HG03520 (cell line): Measurements from ENCODE around the gene HBA1.
"Not testable (repeated sequence)": the region's sequence is repeated elsewhere in the genome, so short reads cannot be mapped to it uniquely, and the experiment has no call there.

ENCODE experiments used
- ATAC-seq: cut with Tn5 transposase; IDR thresholded peaks from one replicate; pipeline ENCODE4 v1.9.1; 2021; ENCODE audit warnings: mild to moderate bottlenecking, moderate library complexity; ENCODE audit not compliant: unreplicated experiment

Gene HBA1

GRCh38 chr16:194516-194915 is 18.0 kb downstream of the HBA1 start:
- ATAC-seq = no peak

DNA sequence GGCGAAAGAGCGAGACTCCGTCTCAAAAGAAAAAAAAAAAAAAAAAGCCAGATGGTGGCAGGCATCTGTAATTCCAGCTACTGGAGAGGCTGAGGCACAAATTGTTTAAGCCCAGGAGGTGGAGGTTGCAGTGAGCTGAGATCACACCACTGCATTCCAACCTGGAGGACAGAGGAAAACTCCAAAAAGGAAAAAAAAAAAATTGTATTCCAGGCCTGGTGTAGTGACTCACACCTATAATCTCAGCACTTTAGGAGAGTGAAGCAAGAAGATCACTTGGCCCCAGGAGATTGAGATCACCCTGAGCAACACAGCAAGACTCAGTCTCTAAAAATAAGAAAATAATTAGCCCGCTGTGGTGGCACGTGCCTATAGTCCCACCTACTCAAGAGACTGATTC is 23.9 kb downstream of the HBA1 start:
- ATAC-seq = no peak

DNA sequence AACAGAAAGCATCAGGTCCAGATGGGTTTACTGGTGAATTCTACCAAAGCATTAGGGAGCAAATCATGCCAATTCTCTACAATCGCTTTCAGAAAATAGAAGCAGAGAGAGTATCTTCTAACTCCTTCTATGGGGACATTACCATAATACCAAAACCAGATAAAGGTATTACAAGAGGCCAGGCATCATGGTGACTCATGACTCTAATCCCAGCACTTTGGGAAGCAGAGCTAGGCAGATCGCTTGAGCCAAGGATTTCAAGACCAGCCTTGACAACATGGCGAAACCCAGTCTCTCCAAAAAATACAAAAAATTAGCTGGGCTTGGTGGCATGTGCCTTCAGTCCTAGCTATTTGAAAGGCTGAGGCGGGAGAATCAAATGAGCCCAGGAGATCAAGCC is 26.8 kb downstream of the HBA1 start:
- no peak for ATAC-seq

DNA sequence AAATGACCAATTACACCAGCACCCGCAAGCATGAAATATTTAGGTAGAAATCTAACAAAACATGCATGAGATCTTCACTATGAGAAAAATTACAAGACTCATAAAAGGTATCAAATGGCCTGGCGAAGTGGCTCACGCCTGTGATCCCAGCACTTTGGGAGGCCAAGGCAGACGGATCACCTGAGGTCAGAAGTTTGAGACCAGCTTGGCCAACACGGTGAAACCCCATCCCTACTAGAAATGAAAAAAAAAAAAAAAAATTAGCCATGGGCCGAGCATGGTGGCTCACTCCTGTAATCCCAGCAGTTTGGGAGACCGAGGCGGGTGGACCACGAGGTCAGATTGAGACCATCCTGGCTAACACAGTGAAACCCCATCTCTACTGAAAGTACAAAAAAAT is 27.6 kb downstream of the HBA1 start:
- not testable (repeated sequence) for ATAC-seq

GRCh38 chr16:209359-209758 is 32.9 kb downstream of the HBA1 start:
- not testable (repeated sequence) for ATAC-seq

DNA sequence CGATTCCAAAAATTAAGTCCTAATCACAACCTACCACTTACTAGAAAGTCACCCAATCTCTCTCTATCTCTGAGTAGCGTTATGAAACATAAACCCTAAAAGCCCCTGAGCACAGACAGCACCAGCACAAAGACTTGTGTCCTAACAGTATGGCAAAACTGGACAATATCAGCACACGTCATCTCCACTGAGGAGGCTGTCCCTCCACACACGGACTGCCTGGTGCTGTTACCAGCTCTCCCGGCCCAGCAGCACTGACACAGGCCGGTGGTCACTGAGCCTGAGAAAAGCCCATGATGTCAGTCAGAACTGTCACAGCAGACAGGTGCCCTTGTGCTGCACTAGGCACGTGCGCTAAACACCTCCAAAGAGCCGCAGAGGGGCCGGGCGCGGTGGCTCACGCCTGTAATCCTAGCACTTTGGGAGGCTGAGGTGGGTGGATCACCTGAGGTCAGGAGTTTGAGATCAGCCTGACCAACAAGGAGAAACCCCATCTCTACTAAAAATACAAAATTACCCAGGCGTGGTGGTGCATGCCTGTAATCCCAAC is 35.2 kb downstream of the HBA1 start:
- not testable (repeated sequence) for ATAC-seq

GRCh38 chr16:212999-213398 is 36.5 kb downstream of the HBA1 start:
- ATAC-seq = no peak

GRCh38 chr16:220021-220420 is 43.5 kb downstream of the HBA1 start:
- no peak for ATAC-seq
